OCI-LY3 (cell line): ENCODE results near the gene IQCE.

Experiments used
- H2AFZ ChIP-seq: fragments of 200-600, 300-600 bp; shearing (Covaris generic); 2 replicates; pipeline ENCODE4 v1.6.0; 2014; ENCODE audit warnings: antibody characterized with exemption, low read depth, low read length
- H3K27ac ChIP-seq: fragments of 200-600, 300-600 bp; sonication (generic); 2 replicates; pipeline ENCODE4 v1.5.1; 2014; ENCODE audit warnings: mild to moderate bottlenecking, low read length, moderate library complexity, mixed read lengths
- H3K27me3 ChIP-seq: fragments of 200-600, 300-600 bp; sonication (generic); 2 replicates; pipeline ENCODE4 v1.6.1; 2014; ENCODE audit warnings: low read depth, low read length, mixed read lengths
- H3K36me3 ChIP-seq: fragments of 200-600, 300-600 bp; sonication (generic); replicated peaks from 2 replicates; pipeline ENCODE3; 2014; ENCODE audit warnings: low read depth, low read length, mixed read lengths
- H3K4me1 ChIP-seq: fragments of 300-600, 200-600 bp; sonication (generic); 2 replicates; pipeline ENCODE4 v1.6.1; 2014; ENCODE audit warnings: low read length, mixed read lengths
- H3K4me2 ChIP-seq: fragments of 200-600, 300-600 bp; sonication (generic); 2 replicates; pipeline ENCODE4 v1.6.1; 2014; ENCODE audit warnings: low read length, mixed read lengths
- H3K4me3 ChIP-seq: fragments of 300-600, 200-600 bp; sonication (generic); 2 replicates; pipeline ENCODE4 v1.5.1; 2014; ENCODE audit warnings: antibody characterized with exemption, mild to moderate bottlenecking, low read length, moderate library complexity
- H3K79me2 ChIP-seq: fragments of 300-600, 200-600 bp; shearing (Covaris generic); 2 replicates; pipeline ENCODE4 v1.6.1; 2014; ENCODE audit warnings: mild to moderate bottlenecking, low read length, mixed read lengths
- H3K9ac ChIP-seq: fragments of 300-600, 200-600 bp; shearing (Covaris generic); 2 replicates; pipeline ENCODE4 v1.6.0; 2014; ENCODE audit warnings: mild to moderate bottlenecking, low read length, moderate library complexity
- H3K9me3 ChIP-seq: fragments of 200-600, 300-600 bp; shearing (Covaris generic); 2 replicates; pipeline ENCODE4 v1.6.1; 2014; ENCODE audit warnings: low read length, mixed read lengths; ENCODE audit not compliant: insufficient read depth
- H4K20me1 ChIP-seq: fragments of 200-600, 300-600 bp; sonication (generic); 2 replicates; pipeline ENCODE4 v1.6.1; 2016; ENCODE audit warnings: low read length, mixed read lengths; ENCODE audit not compliant: insufficient read depth
- CTCF ChIP-seq: fragments of 200-600, 300-600 bp; sonication (generic); IDR thresholded peaks from 2 replicates; pipeline ENCODE4 v1.5.1; 2014; ENCODE audit warnings: antibody characterized with exemption, low read length, low read depth
- EZH2phosphoT487 ChIP-seq: fragments of 200-600 bp; shearing (Covaris generic); IDR thresholded peaks from 2 replicates; pipeline ENCODE4 v1.6.1; 2018; ENCODE audit warnings: antibody characterized with exemption, mixed run types, low read depth

Gene IQCE

GRCh38 chr7:2659556-2660358 is 101.0 kb downstream of the IQCE start:
- TF ChIP-seq CTCF (no peak), EZH2phosphoT487 (no peak)
- Histone ChIP-seq H3K27ac (no peak overlapping the region), H3K27me3 (no peaks in the 10 kb centered on the region), H3K4me2 (no peak overlapping the region), H3K36me3 (no peaks in the 10 kb centered on the region), H3K9me3 (no peaks in the 10 kb centered on the region), H2AFZ (no peak overlapping the region), H3K4me3 (no peak overlapping the region), H4K20me1 (no peaks in the 10 kb centered on the region), H3K79me2 (no peaks in the 10 kb centered on the region), H3K9ac (no peak overlapping the region), H3K4me1 (no peaks in the 10 kb centered on the region)

GRCh38 chr7:2660359-2661095 is 101.7 kb downstream of the IQCE start:
- TF ChIP-seq CTCF (peak; percentile 43), EZH2phosphoT487 (no peak)
- H3K79me2 ChIP-seq: no peaks in the 10 kb centered on the region
- H3K4me3 ChIP-seq: no peak overlapping the region
- H3K9ac ChIP-seq: no peak overlapping the region
- H3K9me3 ChIP-seq: no peaks in the 10 kb centered on the region
- no peaks in the 10 kb centered on the region for H3K4me1 ChIP-seq
- no peak overlapping the region for H3K27ac ChIP-seq
- H3K27me3 ChIP-seq: no peaks in the 10 kb centered on the region
- no peaks in the 10 kb centered on the region for H3K36me3 ChIP-seq
- H3K4me2 ChIP-seq: no peak overlapping the region
- H2AFZ ChIP-seq: no peak overlapping the region
- H4K20me1 ChIP-seq: no peaks in the 10 kb centered on the region

- Histone ChIP-seq H2AFZ (no peak overlapping the region), H3K27me3 (no peaks in the 10 kb centered on the region), H4K20me1 (no peaks in the 10 kb centered on the region), H3K4me3 (no peak overlapping the region), H3K79me2 (no peaks in the 10 kb centered on the region), H3K36me3 (no peaks in the 10 kb centered on the region), H3K4me2 (no peak overlapping the region), H3K27ac (no peak overlapping the region), H3K9ac (no peak overlapping the region), H3K9me3 (no peaks in the 10 kb centered on the region), H3K4me1 (no peaks in the 10 kb centered on the region)
- TF ChIP-seq CTCF (no peak), EZH2phosphoT487 (no peak)
Observed at GRCh38 chr7:2661096-2661449, 102.3 kb downstream of the IQCE start.

GRCh38 chr7:2661602-2662272 is 103.0 kb downstream of the IQCE start:
- Histone ChIP-seq H3K4me3 (no peak overlapping the region), H3K79me2 (no peaks in the 10 kb centered on the region), H3K36me3 (no peaks in the 10 kb centered on the region), H4K20me1 (no peaks in the 10 kb centered on the region), H3K9ac (no peak overlapping the region), H3K4me2 (no peak overlapping the region), H3K27me3 (no peaks in the 10 kb centered on the region; the same call in 1 of the 2 replicates), H3K4me1 (no peaks in the 10 kb centered on the region), H3K27ac (no peak overlapping the region), H2AFZ (no peak overlapping the region), H3K9me3 (no peaks in the 10 kb centered on the region)
- no peak for TF ChIP-seq EZH2phosphoT487
- no peak for TF ChIP-seq CTCF
